NCI-H1092 treated with DMSO at 0.1 percent for 48 hours (cell line): ENCODE measurements around the gene PARN.
"Not testable (repeated sequence)": the region's sequence is repeated elsewhere in the genome, so short reads cannot be mapped to it uniquely, and the experiment has no call there.

Experiments
- DNase-seq: peaks from one replicate; lab custom pipeline; 2025; lab: John Stamatoyannopoulos, UW

Gene PARN

DNA sequence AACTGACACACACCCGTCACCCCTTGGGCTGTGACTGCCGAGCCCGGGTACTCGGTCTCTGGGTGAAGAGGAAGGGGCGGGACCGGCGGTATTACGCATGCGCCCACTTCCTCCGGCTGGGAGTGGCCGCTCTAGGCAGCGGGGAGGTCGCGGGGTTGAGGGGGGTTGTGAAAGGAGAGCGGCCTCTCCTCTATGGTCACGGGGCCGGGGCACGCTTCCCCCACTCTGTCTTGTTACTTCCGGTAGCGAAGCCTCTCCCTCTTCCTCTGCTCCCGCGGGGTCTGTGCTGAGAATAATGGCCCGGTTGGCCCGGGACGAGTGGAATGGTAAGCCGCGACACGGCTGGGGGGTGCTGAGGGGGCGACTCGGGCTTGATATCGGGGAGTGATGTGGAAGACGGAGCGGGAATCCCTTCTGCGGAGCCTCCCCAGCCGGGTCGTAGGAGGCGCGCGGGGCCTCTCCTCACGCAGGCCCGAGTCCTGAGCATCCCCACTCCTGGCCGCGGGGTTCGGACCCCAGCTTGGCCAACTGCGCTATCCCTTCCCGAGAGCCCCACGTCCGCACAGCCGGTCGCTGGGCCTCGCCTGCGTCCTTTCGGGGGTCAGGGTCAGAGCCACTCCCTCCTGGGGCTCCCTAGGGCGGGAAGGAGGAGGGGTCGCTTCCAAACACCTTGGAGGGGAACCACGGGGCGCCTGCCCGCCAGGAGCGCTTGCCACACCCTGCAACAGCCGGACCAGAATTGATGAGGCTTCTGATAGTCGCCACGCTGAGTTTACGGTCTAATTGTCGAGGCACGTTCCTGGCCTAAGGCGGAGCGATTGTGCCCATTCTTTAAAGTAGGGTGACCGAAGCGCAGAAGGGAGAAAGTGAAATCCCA is 2.9 kb upstream of the PARN start, which contains the start of gene BFAR:
BFAR (plus strand) TSS at position 259 of the 877 bp plus-strand sequence. CDS start 11,396 bp downstream, outside the sequence.
- peak; percentile 97 for DNase-seq

DNA sequence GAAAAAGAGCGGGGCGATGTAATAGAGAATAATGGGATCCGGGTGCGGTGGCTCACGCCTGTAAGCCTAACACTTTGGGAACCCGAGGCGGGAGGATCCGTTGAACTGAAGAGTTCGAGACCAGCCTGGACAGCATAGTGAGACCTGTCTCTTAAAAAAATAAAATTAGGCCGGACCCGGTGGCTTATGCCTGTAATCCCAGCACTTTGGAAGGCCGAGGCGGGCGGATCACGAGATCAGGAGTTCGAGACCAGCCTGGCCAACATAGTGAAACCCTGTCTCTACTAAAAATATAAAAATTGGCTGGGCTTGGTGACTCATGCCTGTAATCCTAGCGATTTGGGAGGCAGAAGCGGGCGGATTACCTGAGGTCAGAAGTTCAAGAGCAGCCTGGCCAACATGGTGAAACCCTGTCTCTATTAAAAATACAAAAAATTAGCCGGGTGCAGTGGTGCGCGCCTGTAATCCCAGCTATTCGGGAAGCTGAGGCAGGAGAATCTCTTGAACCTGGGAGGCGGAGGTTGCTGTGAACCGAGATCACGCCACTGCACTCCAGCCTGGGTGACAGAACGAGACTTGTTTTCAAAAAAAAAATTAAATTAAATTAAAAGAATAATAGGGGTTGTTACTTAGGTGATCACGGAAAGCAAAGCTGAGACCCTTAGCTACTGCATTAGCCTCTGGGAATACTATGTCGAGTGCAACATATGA is 715 bp upstream of the PARN start:
- DNase-seq: not testable (repeated sequence)

DNA sequence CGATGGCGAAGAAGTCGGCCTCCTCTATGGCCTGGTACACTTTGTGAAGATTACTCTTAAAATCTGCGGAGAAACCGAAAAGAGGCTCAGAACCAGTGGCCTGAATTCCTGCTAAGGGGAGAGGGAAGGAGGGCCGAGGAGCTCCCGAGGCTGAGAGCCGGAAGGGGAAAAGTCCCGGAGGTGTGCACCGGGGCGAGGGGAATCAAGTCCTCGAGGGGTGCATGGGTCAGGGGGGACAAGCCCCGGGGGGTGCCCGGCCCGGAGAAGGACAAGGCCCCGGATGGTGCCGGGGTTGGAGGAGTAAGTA is 495 bp downstream of the PARN start:
- DNase-seq: no peak

DNA sequence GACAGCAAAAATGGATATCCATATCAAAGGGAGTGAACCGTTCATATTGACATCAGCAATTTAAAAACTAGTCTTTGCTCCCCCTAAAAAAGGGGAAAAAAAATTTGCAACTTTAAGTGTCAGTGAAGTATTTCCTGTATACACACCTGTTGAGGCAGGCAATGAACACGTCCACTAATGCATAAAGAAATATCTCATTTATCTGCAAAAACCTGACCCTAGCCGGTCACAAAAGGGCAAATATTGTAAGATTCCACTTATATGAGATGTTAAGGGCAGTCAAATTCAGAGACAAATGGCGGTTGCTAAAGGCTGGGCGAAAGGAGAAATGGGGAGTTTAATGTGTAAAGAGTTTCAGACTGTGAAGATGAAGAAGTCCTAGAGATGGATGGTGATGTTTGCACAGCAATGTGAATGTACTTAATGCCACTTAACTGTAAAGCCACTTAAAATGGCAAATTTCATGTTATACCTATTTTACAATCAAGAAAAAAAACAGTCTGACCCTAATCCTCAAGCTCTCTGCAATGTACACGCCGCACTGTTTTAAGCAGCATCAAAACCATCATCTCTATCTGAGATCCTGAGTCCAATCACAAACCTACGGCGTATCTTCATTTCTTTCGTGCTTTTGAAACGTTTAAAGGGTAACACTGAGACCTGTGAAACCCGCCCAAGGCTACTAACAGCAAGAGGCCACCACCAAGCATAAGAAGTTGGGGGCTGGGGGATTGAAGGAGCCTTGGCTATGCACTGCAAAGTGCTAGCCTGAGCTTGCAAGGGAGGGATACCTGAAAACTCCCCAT is 1.1 kb downstream of the PARN start:
- no peak for DNase-seq

DNA sequence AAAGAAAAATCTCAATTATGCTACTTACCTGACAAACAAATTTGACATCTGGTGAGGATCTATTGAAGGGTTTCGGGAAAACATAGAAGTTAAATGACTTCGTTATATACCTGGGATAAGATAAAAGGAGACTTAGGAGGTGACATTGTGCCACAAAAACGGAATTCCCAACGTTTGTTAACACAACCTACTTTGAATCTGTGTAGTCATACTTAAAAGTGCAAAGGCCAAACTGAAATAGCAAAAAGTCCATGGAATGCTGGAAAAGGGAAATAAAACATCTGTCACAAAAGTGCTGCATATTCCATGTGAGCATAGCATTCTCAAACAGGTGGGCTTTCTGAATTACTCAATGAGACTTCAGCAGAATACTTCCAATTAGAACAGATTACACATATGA is 3.0 kb downstream of the PARN start:
- no peak for DNase-seq

DNA sequence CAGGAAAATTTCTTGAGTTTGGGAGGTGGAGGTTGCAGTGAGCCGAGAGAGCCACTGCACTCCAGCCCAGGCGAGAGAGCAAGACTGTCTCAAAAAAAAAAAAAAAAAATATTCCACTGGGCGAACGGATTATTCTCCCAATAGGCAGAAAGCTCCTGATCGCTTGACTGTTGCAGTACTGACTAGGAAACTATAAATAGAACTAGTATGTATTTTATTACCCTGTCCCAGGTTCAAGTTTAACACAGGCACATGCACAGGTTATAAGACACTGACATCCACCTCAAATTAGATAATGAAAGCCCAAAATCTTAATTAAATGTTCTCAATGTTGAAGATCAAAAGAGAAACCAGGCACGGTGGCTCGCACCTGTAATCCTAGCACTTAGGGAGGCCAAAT is 11.5 kb downstream of the PARN start:
- no peak for DNase-seq

DNA sequence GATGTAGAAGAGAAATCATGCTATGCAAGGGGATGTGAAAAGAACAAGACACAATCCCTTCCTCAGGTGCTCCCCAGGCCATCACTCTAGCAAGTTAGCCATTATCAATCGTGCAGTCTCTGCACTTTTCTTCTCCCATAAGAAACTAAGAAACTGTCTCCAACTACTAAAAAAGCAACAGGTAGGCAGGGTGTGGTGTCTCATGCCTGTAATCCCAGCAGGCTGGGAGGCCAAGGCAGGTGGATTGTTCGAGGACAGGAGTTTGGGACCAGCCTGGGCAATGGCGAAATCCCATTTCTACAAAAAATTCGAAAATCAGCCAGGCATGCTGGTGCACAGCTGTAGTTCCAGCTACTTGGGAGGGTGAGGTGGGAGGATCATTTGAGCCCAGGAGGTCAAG is 13.8 kb downstream of the PARN start:
- no peak for DNase-seq

DNA sequence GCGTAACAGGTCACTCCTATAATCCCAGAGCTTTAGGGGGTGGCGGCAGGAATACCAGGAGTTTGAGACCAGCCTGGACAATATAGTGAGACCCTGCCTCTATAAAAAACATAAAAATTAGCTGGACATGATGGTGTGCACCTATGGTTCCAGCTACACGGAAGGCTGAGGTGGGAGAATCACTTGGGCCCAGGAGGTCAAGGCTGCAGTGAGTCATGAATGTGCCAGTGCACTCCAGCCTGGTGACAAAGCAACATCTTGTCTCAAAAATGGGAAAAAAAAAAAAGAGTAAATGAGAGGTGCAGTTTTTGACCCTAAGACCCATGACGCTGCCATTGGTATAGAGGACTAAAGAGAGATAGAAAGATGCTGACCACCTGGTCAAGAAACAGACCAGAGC is 16.1 kb downstream of the PARN start:
- no peak for DNase-seq

DNA sequence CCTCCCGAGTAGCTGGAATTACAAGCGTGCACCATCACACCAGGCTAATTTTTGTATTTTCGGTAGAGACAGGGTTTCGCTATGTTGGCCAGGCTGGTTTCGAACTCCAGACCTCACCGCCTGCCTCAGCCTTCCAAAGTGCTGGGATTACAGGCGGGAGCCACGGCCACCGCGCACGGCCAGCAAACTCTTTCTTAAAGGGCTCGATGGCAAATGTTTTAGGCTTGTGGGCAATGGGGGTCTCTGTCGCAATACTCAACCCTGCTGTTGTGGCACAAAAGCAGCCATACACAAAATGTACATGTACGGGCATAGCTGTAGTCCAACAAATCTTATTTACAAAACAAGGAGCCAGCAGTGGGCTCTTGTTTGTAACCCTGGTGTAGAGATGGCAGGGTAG is 18.4 kb downstream of the PARN start:
- DNase-seq: no peak

DNA sequence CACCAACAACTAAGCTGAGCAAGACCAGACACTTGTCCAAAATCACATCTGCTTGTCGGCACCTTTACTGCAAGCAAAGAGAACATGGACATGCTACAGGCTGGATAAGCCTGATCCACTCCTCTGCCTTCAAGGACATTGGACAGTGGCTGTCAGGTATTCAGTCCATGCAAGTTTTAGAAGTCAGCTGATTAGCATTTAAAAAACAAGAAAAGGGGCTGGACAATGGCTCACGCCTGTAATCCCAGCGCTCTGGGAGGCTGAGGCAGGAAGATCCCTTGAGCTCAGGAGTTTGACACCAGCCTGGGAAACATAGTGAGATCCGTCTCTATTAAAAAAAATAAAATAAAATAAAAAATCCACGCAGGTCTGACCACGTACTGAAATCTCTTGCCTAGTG is 20.3 kb downstream of the PARN start:
- DNase-seq: no peak

DNA sequence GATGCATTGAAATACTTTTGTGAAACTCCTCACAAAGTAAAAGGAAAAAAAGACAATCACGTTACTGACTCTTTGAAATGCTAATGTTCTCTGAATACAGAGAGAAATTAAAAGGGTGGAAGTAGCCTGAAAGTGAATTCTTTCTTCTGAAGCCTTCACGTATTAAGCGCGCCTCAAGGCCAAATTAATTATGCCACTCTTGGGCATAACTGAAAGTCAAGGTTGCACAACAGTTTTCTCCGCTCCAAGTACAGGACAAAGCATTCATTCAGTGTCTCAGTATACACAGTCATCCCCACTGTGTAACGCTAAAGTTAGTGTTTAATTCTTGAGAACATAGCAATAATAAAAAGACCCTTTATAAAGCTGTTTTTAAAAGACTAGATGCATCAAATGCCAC is 21.5 kb downstream of the PARN start:
- DNase-seq: no peak

DNA sequence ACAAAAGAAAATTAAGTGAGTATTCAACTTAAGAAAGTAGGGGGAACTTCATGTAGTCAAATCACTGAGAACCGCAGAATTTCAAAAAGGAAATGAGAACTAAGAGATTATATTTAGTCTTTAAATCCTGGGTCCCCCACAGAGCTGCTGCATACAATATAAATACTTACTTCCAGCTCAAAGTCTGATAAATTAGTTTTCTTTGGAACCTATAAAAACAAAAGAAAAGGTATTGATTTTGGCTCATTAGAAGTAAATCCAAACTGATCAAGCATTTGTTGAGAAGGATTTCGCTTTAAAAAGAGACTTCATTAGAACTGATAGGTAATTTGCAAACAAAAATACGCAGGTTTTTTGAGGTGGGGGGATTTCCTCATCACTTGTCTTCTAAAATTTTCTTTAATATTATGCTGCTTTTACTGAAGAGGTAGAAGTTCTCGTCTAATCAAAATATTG is 21.9 kb downstream of the PARN start:
- no peak for DNase-seq

DNA sequence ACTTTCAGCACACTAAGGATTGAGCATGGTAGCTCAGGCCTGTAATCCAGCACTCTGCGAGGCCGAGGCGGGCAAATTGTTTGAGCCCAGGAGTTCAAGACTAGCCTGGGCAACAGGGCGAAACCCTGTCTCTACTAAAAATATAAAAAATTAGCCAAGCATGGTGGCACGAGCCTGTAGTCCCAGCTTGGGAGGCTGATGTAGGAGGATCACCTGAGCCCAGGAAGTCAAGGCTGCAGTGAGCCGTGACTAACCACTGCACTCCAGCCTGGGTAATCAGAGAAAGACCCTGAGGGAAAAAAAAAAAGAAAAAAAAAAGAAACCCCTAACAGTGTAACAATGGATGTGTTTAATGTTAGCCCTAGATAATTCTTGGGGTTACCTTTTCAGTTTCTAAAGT is 24.0 kb downstream of the PARN start:
- no peak for DNase-seq

DNA sequence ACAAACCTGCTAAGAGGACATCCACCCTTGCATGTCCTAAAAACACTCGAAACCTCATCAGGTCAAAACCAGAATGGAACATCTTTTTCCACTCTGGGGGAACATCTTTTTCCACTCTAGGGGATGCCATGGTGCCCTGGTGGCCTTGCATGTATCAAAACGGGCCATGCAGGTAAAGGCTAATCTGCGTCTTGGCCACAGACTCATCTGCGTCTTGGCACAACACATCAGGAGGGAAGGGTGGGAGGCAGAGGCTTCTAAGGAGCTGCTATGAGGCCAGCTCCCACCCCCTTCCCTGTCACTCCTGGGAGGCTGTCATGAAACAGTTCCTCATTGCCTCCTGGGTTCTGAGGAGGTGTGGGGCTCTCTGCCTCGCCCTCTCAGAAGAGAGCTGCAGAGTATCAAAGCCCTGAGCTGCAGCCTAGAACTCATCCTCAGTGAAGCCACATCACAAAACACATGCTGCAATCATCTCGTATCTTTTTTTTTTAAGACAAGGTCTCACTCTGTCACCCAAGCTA is 27.6 kb downstream of the PARN start:
- no peak for DNase-seq

DNA sequence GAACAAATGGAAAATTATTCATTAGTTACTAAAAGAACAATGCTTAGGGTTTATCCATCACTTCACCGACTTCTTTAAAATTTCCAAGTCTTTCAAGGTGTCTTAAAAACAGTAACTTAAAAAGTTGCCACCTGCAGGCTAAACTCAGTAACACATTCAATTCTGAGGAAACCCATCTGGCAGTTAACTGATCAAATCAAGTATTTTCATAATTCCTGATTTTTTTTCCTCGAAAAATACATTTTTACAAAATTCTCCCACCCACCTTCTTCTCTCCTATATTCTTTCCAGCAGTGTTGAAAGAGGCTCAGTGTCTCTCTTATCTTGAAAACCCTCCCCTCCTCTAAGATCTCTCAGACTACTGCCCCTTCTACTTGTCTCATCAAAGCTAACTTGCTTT is 29.9 kb downstream of the PARN start:
- no peak for DNase-seq

DNA sequence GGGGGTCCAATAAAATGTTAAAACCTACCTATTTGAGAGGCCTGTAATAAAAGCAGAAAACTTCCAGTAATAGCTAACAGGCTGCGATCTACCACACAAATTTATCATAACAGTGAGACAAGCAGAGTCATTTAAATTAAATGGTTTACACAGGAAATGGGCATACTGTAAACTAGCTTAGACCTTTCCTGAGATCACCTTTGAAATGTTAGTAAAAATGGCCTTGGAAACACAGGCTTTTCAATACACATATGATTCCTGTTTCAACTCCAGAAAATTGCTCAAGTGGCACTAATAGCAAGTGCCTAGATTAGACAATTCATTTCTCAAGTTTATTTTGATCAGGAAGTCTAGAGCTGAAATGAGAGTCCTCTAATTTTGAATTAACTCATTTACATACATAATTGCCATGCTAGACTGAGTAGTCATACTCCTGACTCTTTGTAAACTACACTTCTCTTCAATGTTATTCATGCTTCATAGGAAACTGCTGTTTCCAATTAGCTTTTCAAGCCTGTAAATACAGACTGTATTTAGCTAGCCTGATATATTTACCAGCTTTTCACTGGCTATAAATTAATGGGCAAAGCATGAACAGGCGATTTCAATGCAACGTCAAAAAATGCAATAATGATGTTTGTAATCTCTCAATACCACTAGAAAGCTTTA is 43.3 kb downstream of the PARN start:
- no peak for DNase-seq

DNA sequence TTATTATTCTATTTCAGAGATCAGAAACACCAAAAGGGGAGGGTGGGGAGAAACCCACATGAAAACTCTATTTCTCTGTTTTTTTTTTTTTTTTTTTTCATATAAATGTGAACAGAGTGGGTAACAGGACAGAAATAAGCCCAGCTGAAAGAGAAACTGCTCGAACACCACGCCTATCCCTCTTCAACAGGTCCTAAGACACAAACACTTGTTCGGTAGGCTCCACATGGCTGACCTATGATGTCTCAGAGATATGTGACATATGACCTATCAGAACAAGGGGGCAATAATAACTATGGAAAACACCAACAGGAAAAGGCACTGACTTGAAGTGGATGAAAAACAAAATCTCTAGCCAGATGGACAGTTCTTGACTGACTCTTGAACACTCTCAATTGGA is 44.8 kb downstream of the PARN start:
- no peak for DNase-seq

DNA sequence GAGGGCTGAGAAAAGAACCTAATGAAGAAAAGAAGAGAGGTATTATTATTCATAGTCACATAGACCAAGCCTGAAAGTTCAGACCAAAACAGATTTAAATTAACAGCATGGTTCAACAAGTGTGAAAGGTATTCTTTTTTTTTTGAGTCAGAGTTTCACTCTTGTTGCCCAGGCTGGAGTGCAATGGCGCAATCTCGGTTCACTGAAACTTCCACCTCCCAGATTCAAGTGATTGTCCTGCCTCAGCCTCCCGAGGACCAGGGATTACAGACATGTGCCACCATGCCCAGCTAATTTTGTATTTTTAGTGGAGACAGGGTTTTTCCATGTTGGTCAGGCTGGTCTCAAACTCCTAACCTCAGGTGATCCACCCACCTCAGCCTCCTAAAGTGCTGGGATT is 49.1 kb downstream of the PARN start:
- DNase-seq: not testable (repeated sequence)

DNA sequence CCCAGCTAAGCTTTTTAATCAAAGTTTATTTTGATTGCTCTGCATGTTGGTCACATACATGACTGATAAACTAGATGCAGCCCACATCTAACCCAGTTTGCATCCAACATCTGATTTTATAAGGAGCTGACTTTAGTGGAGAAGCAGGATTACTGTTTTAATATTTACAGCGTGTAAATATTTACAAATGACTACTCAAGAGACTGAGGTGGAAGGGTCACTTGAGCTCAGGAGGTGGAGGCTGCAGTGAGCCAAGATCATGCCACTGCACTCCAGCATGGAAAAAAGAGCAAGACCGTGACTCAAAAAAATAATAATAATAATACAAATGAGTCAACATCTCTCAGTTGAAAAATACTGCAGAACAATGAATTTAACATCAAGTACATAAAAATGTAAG is 50.8 kb downstream of the PARN start:
- no peak for DNase-seq

DNA sequence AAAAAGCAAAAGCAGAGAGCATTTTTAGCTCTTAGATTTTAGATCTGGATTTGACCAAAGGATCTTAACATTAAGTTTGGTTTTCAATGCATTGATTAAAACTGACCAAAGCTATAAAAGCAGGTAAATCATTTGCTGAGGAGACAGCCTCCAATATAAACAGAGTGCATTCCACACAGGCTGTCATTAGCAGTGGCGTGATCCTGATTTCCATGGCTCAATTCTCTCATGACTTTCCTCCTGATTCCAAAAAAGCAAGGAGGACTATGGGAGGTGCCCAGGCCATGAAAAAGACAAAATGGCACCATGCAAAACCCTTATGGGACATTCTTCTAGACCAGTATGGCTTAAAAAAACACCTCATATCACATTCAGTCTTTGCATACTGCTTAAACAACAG is 53.5 kb downstream of the PARN start:
- DNase-seq: no peak

DNA sequence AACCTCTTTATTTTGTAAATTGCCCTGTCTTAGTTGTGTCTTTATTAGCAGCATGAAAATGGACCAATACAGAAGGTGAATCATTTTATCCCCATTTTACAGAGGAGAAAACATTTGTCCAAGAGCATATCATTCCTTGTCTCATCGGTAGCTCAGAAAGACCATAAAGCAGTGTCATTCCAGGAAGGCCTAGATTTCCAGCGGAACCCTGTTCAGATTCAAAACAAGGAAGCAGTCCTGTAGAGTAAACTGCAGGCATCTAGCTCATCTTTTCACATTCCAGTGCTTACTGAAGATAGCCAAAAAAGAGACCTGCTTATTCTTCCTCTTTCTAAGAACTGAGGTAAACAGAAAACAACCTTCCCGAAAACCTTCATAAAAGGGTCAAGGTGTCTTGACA is 54.0 kb downstream of the PARN start:
- DNase-seq: no peak
